Hypothalamus (tissue), 51 donors: ENCODE results near the gene LINGO1.

Experiments
- DNase-seq, 51 donors: peaks; one replicate each; lab custom pipeline; 2025; lab: John Stamatoyannopoulos, UW

LINGO1 gene

DNA sequence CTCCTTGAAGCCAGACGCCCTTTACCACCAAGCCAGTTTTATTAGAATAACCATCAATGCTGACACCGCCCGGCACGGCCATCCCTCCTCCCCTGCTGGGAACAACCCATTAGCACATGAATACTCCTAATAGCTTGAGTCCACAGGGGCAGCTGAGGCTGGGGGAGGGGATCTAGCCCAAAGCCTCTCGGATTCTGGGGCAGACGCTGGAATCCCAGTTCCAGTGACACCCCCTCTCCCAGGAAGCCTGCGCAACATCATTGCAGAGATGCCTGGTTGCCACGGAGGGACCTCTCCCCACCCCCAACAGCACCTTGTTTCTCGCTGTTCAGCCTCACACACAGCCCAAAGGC lies 1.2 kb upstream of the LINGO1 start:
- peak in 1 of 51 donors; percentile 62 for DNase-seq

GRCh38 chr15:77633134-77633912 lies 611 bp upstream of the LINGO1 start:
- DNase-seq = peak in 50 of 51 donors; percentile 47 to 95 (median 83)

DNA sequence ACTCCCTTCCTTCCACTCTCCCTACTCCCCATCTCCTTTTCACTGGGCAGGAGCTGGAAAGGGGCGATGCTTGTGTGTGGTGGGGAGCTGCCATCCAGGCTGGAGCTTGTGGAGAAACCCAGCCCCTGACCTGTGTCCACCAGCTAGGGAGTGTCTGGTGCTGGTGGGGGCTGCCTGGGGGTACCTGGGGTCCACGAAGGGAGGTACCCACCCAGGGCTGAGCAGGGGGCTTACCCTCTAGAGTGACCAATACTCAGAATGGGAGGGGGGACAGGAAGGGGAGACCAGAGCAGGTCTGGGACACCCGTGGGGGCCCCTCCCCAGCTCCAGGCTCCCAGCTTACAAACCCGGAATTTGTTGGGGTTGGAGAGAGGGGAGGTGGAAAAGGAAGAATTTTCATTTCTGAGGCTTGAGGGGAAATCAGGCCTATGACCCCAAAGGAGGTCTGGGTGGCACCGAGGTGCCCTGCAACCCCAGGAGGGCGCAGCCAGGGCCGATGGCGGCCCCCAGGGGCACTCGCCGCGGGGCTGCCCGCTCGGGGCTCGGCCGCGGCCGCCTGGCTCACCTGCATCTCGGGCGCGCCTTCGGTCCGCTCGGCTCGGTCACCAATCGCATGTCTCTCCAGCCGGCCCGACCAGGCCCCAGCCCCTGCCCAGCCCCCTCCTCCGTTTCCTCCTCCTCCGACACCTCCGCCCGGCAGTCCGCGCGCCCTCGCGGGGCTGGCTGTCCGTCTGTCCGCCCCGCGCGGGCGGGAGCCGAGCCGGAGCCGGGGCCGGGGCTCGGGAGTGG lies 773 bp downstream of the LINGO1 start:
- DNase-seq = peak in 9 of 51 donors; percentile 6 to 44 (median 27)

DNA sequence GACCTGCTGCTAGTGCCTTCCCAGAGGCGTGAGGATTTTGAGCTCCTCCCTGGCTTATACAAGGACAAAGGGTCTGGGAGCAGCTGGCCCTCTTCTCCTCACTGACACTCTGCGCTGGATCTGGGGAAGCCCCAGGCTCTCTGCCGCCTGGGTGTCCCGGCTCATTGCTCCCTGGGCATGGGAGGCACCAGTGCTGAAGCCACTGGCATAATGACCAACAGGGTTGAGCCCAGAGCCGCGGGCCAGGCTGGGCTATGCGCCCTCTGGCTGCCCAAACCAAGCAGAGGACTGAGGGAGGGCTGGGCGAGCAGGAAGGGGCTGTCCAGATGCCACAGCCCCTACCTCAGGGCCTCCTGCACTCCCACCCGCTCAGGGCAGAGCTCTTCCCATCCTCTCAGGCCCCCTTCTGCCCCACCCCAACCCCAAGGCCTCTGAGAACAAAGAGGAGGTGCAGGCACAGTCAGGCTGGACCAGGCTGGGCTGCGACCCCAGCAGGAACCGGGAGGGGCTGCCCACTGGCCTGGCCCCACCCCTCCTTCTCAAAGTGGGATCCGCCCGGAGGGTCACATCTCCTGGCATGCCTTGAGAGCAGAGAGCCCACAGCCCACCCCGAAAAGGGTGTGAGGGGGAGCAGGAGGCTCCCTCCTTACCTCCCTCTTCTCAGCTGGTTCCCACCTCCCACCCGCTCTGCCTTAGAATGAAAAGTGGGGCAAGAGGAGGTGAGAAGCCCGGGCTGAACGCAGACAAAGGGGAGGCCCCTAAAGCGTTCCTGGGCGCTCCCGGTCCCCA lies 1.6 kb downstream of the LINGO1 start:
- peak in 45 of 51 donors; percentile 21 to 86 (median 62) for DNase-seq

DNA sequence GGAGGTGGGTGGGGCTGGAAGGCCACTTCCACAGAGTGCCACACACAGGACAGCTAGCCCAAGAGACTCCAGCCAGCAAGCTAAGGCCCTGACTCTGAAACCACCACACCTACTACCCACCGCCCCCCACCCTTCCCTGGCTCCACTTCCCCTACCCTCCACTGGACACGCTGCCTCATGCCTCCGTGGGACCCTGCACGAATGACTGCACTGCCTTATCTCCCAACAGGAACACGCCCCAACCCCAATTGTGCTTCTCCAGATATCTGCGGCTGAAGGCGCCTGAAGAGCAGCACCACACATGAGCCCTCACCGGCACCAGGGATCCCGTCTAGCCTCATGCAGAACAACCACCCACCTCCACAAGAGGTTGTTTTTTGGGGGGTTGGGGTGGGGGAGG lies 2.7 kb downstream of the LINGO1 start:
- no peak for DNase-seq

GRCh38 chr15:77629070-77630030 lies 3.4 kb downstream of the LINGO1 start:
- peak in 2 of 51 donors; percentile 26 to 41 for DNase-seq

DNA sequence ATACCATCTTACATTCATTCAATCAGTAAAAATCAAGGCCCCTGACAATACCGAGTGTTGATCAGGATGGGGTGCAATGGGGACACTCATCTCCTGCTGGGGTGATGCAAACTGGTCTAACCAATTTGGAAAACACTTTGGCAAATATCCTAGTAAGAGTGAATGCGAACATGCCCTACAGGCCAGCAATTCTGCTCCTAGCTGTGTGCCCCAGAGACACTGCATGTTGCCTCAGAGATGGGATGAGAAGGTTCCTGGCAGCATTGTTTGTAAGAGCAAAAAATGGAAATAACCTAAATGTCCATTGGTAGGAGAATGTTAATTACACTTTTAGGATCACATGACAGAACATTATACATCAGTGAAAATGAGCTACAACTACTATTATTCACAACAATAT lies 4.7 kb downstream of the LINGO1 start:
- DNase-seq = no peak

GRCh38 chr15:77627581-77627980 lies 5.1 kb downstream of the LINGO1 start:
- no peak for DNase-seq

DNA sequence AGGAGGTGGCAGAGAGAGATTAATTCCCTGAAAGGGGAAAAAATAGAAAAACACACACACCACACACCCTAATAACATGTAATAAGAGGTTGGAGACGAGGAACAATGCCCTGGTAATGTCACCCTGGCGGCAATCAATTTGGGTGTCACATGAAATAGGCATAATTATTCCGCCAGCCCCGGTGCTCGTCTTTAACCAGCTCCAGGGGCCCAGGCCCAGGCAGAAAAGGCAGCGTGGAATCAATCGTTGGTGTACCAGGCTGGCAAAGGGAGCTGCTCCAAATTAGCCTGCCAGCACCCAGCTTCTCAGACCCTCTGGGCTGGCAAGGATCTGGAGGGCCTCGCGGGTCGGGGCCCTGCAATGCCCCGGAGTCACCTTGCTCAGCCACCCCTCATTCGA lies 5.6 kb downstream of the LINGO1 start:
- peak in 1 of 51 donors; percentile 12 for DNase-seq

GRCh38 chr15:77626002-77626401 lies 6.7 kb downstream of the LINGO1 start:
- no peak for DNase-seq

GRCh38 chr15:77625376-77625775 lies 7.3 kb downstream of the LINGO1 start:
- no peak for DNase-seq

DNA sequence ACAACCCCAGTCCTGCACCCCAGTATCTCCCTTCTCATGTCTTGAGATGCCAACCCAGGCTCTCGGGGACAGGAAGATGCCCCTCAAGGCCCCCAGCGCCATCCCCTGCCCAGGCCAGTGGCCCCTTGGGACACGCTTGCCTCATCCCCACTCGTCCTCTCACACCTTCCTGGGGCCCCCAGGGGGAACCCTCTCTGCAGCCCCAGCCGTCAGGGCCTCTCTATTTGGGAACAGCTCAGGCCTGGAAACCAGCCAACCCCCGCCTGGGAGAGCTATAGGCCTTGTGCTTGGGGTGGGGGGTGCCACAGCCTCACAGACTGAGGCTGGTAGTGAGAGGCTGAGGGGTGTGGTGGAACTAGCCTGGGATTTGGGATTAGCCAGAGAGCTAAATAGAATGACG lies 7.8 kb downstream of the LINGO1 start:
- peak in 1 of 51 donors; percentile 4 for DNase-seq

GRCh38 chr15:77623755-77624524 lies 8.8 kb downstream of the LINGO1 start:
- DNase-seq = no peak

GRCh38 chr15:77622934-77623754 lies 9.6 kb downstream of the LINGO1 start:
- peak in 1 of 51 donors; percentile 30 for DNase-seq

DNA sequence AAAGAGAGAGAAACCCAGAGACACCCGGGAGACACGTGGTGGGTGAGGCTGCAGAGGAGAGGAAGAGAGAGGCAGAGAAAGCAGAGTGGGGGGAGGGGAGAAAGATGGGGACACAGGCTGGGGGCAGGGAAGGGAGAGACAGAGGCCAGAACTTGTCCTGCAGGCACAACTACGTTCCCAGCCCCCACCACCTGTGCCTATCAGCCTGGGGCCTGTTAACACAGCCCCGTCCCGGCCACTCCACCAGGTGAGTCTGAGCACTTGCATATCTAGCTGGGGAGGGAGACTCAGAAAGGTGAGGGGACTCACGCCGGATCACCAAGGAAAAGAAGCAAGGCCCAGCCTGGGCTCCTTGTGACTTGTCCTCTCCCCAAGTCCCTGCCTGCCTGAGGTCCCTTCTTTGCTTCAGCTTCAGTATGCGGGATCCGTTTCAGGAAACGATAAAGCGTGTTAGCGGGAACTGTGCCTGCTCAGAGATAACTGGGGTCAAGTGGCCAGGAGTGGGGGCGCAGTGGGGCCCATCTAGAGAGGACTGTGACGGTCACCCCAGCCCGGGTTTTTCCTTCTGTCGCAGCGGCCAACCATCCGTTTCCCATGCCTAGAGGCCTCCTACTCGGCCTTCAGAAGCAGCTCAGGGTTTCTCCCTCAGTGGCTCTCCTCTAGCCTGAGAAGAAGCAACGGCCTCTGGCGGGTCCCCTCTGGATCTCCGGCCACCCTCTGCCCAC lies 10.3 kb downstream of the LINGO1 start:
- DNase-seq = peak in 2 of 51 donors; percentile 9 to 15

GRCh38 chr15:77621847-77622208 lies 10.9 kb downstream of the LINGO1 start:
- no peak for DNase-seq

DNA sequence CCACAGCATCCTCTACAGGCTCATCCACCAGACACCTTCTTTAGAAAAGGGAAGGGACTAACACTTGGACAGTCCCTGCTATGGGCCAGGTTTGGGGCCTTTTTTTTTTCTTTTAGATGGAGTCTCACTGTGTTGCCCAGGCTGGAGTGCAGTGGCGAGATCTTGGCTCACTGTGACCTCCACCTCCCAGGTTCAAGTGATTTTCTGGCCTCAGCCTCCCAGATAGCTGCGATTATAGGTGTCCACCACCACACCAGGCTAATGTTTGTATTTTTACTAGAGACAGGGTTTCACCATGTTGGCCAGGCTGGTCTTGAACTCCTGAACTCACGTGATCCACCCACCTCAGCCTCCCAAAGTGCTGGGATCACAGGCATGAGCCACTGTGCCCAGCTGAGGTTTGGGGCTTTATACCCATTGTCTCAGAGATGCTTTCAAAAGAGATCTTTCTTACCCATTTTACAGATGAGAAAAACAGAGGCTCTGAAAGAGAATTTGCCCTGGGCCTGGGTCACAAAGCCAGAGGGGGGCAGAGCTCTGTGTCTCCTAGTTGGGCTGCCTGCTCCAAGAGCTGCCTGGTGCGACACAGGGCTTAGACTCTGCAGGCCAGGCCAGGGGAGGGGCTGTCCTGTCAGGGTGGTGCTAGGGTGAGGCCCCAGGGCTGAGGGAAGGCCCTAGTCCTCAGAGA lies 11.6 kb downstream of the LINGO1 start:
- DNase-seq = no peak
